ENCODE data around the gene SYPL1. TPM values are rescaled to one million over a fixed set of nuclear protein-coding genes. Genes with fewer than 3 reads are reported as not detected.

SYPL1 gene
- total RNA-seq, 4 donors from 2014 or later = 83.6 to 135 (median 90.8) TPM

- intact Hi-C loops (cut with DNase I) = no loop called here
- no peak for DNase-seq (ENCODE audit: extremely low spot score)
Measured at GRCh38 chr7:106048706-106049020, 63.4 kb downstream of the SYPL1 start.

GRCh38 chr7:106047818-106048705 lies 64.0 kb downstream of the SYPL1 start:
- TF ChIP-seq POLR2A (IDR thresholded peaks at IDR 0.05; ENCODE audit: low read depth) (no peak), POLR2AphosphoS5 (IDR thresholded peaks at IDR 0.05) (no peak), CTCF (IDR thresholded peaks at IDR 0.05) (no peak), EP300 (IDR thresholded peaks at IDR 0.05) (no peak)
- H3K27ac ChIP-seq (replicated peaks in 1 of 4) = no peak overlapping the region
- H3K36me3 ChIP-seq = no peaks in the 10 kb centered on the region
- 86% methylated on average over 9 of the region's 10 CpGs for WGBS
- no peaks in the 10 kb centered on the region for H3K27me3 ChIP-seq
- intact Hi-C loops (cut with DNase I) = no loop called here
- no peak for DNase-seq (ENCODE audit: extremely low spot score)
- H3K4me1 ChIP-seq = peaks cover 5 to 19% (median 17%) of the 10 kb centered on the region in 4 donors
- H3K4me3 ChIP-seq = no peak overlapping the region
- no peaks in the 10 kb centered on the region for H3K9me3 ChIP-seq

More at GRCh38 chr7:106048706-106049020, 63.4 kb downstream of the SYPL1 start:
- no peaks in the 10 kb centered on the region for H3K36me3 ChIP-seq
- TF ChIP-seq CTCF (IDR thresholded peaks at IDR 0.05) (no peak), POLR2AphosphoS5 (IDR thresholded peaks at IDR 0.05) (no peak), EP300 (IDR thresholded peaks at IDR 0.05) (no peak), POLR2A (IDR thresholded peaks at IDR 0.05; ENCODE audit: low read depth) (no peak)
- H3K27me3 ChIP-seq = no peaks in the 10 kb centered on the region
- WGBS = no CpG with 5 or more reads among the region's 2 CpGs
- H3K4me1 ChIP-seq = peaks cover 5 to 18% (median 16%) of the 10 kb centered on the region in 4 donors
- H3K4me3 ChIP-seq = no peak overlapping the region
- no peaks in the 10 kb centered on the region for H3K9me3 ChIP-seq
- no peak overlapping the region for H3K27ac ChIP-seq (replicated peaks in 1 of 4)

GRCh38 chr7:106047184-106047583 lies 64.9 kb downstream of the SYPL1 start:
- H3K27ac ChIP-seq (replicated peaks in 1 of 4) = no peak overlapping the region
- peaks cover 5 to 27% (median 26%) of the 10 kb centered on the region in 4 donors for H3K4me1 ChIP-seq
- intact Hi-C loops (cut with DNase I) = no loop called here
- WGBS = 85% methylated on average over 5 of the region's 5 CpGs
- no peak for TF ChIP-seq POLR2A (IDR thresholded peaks at IDR 0.05; ENCODE audit: low read depth)
- no peak for TF ChIP-seq CTCF (IDR thresholded peaks at IDR 0.05)
- no peak for TF ChIP-seq POLR2AphosphoS5 (IDR thresholded peaks at IDR 0.05)
- no peak for TF ChIP-seq EP300 (IDR thresholded peaks at IDR 0.05)
- no peak overlapping the region for H3K4me3 ChIP-seq
- H3K36me3 ChIP-seq = no peaks in the 10 kb centered on the region
- no peaks in the 10 kb centered on the region for H3K27me3 ChIP-seq
- H3K9me3 ChIP-seq = no peaks in the 10 kb centered on the region
- no peak for DNase-seq (ENCODE audit: extremely low spot score)

GRCh38 chr7:106045586-106045985 lies 66.5 kb downstream of the SYPL1 start:
- H3K9me3 ChIP-seq = no peaks in the 10 kb centered on the region
- intact Hi-C loops (cut with DNase I) = no loop called here
- no peak for TF ChIP-seq EP300 (IDR thresholded peaks at IDR 0.05)
- no peak for TF ChIP-seq POLR2AphosphoS5 (IDR thresholded peaks at IDR 0.05)
- TF ChIP-seq CTCF (IDR thresholded peaks at IDR 0.05) = no peak
- TF ChIP-seq POLR2A (IDR thresholded peaks at IDR 0.05; ENCODE audit: low read depth) = no peak
- no peaks in the 10 kb centered on the region for H3K27me3 ChIP-seq
- no peaks in the 10 kb centered on the region for H3K36me3 ChIP-seq
- WGBS = 60% methylated on average over 1 of the region's 1 CpG
- no peak overlapping the region for H3K27ac ChIP-seq (replicated peaks in 1 of 4)
- DNase-seq (ENCODE audit: extremely low spot score) = no peak
- peaks cover 7 to 30% (median 25%) of the 10 kb centered on the region in 4 donors for H3K4me1 ChIP-seq
- no peak overlapping the region for H3K4me3 ChIP-seq

Measured in esophagus muscularis mucosa (tissue), 4 donors.